Stimulated activated naive B cell treated with anti-CD40 and anti-IgM and Interleukin-4, amounts not matched to agents 10 μg/mL and 1 μg/mL and 100 μg/mL, for 72 hours (primary cell): Measurements from ENCODE around the gene OR5M8.

Source experiments
- ATAC-seq, 2 donors: fragments of 150-1000 bp; cut with Tn5 transposase; replicated peaks; 2 replicates each; pipeline ENCODE4 v1.10.0; 2021; ENCODE audit warnings: moderate library complexity in 1 of 2
- DNase-seq: peaks from one replicate; pipeline ENCODE4 v3.0.0; 2021
- H3K27ac Mint-ChIP-seq: one replicate; pipeline ENCODE4 v1.8.0; 2022; ENCODE audit warnings: mild to moderate bottlenecking, mixed read lengths
- H3K27me3 Mint-ChIP-seq, 2 donors: one replicate each; pipeline ENCODE4 v1.8.0; 2022; ENCODE audit warnings: mixed read lengths in 2 of 2
- H3K36me3 Mint-ChIP-seq, 2 donors: one replicate each; pipeline ENCODE4 v1.8.0; 2022; ENCODE audit warnings: mixed read lengths in 2 of 2, mild to moderate bottlenecking in 1 of 2
- H3K4me1 Mint-ChIP-seq, 2 donors: one replicate each; pipeline ENCODE4 v1.8.0; 2022; ENCODE audit warnings: mixed read lengths in 2 of 2, mild to moderate bottlenecking in 1 of 2
- H3K4me3 Mint-ChIP-seq, 2 donors: one replicate each; pipeline ENCODE4 v1.8.0; 2022; ENCODE audit warnings: mild to moderate bottlenecking in 2 of 2, mixed read lengths in 2 of 2, moderate library complexity in 1 of 2
- H3K9me3 Mint-ChIP-seq, 2 donors: one replicate each; pipeline ENCODE4 v1.8.0; 2022; ENCODE audit warnings: mixed read lengths in 2 of 2, mild to moderate bottlenecking in 1 of 2

Gene OR5M8

GRCh38 chr11:56491270-56491669 is at the start of gene OR5M8:
Gene OR5M8, minus strand, starts transcription at chr11:56491370. Its CDS starts 0 bp downstream, at chr11:56491370.
- Mint-ChIP-seq H3K4me1 (no peaks in the 10 kb centered on the region), H3K27me3 (no peaks in the 10 kb centered on the region), H3K36me3 (no peaks in the 10 kb centered on the region), H3K4me3 (no peak within 1 kb of the TSS), H3K27ac (no peak within 1 kb of the TSS), H3K9me3 (peaks cover 1 to 9% of the 10 kb centered on the region in 2 donors)
- no peak for DNase-seq
- ATAC-seq, result no peak

DNA sequence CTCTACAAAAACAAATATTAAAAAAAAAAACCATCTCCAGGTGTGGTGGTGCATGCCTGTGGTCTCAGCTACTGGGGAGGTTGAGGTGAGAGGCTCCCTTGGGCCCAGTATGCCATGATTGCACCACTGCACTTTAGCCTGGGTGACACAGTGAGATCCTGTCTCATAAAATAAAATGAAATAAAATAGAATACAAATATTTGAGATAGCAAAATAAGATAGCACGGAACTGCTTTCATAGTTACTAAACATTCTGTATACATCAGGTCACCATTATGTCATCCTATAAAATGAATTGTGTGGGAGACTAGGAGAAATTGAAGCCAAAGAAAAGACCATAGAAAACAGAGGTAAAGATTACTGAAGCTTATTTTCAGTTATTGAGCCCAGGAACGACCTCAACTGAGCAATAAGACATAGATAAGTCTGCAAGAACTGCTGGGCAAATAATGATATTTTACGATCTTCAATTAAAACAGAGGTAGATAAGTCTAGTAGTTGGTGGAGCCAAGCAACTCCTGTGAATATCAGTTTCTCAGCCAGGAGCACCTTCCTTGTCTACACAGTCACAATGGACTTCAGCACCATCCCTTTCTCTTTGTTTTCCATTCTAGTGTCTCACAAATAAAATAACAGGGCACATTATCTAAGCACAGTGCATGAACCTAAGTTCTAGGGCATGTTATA is 42.0 kb upstream of the OR5M8 start:
- H3K4me1 Mint-ChIP-seq, result no peaks in the 10 kb centered on the region
- no peak for ATAC-seq
- H3K4me3 Mint-ChIP-seq, result no peak overlapping the region
- H3K27ac Mint-ChIP-seq, result no peak overlapping the region
- peaks cover 2 to 4% of the 10 kb centered on the region in 2 donors for H3K9me3 Mint-ChIP-seq
- no peak for DNase-seq
- no peaks in the 10 kb centered on the region for H3K27me3 Mint-ChIP-seq
- no peaks in the 10 kb centered on the region for H3K36me3 Mint-ChIP-seq

DNA sequence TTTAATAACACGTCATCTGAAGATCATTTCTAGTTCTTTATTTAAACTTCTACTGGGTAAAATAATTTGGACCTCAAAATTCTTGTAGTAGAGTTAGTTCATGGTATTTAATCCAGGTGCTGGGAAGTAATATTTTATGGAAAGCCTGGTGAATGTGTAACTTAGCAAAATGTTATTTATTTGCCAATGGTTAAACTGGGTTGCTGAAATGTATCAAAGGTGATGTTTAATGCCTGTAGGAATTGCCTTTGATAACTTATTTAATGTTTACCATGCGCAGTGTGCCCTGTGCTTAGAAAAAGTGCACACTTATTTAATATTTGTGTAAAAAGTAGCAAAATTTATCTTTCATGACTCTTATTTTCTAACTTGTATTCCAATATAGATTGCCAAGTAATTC is 40.7 kb upstream of the OR5M8 start:
- H3K36me3 Mint-ChIP-seq, result no peaks in the 10 kb centered on the region
- DNase-seq, result no peak
- no peak overlapping the region for H3K27ac Mint-ChIP-seq
- H3K27me3 Mint-ChIP-seq, result no peaks in the 10 kb centered on the region
- no peaks in the 10 kb centered on the region for H3K4me1 Mint-ChIP-seq
- ATAC-seq, result no peak
- H3K4me3 Mint-ChIP-seq, result no peak overlapping the region
- peaks cover 2 to 4% of the 10 kb centered on the region in 2 donors for H3K9me3 Mint-ChIP-seq

- ATAC-seq (no peak), DNase-seq (no peak)
- Mint-ChIP-seq H3K27ac (no peak overlapping the region), H3K36me3 (no peaks in the 10 kb centered on the region), H3K4me3 (no peak overlapping the region), H3K4me1 (no peaks in the 10 kb centered on the region), H3K27me3 (no peaks in the 10 kb centered on the region), H3K9me3 (peaks cover 5 to 6% of the 10 kb centered on the region in 2 donors)
These were observed 30.8 kb upstream of the OR5M8 start for GRCh38 chr11:56522008-56522407.

- DNase-seq, result no peak
- ATAC-seq, result no peak
- Mint-ChIP-seq H3K27ac (no peak overlapping the region), H3K36me3 (no peaks in the 10 kb centered on the region), H3K4me1 (no peaks in the 10 kb centered on the region), H3K9me3 (peaks cover 11 to 12% of the 10 kb centered on the region in 2 donors), H3K4me3 (no peak overlapping the region), H3K27me3 (no peaks in the 10 kb centered on the region)
These were observed 22.1 kb upstream of the OR5M8 start for GRCh38 chr11:56513280-56513679.

- no peak for ATAC-seq
- H3K27me3 Mint-ChIP-seq, result no peaks in the 10 kb centered on the region
- no peaks in the 10 kb centered on the region for H3K4me1 Mint-ChIP-seq
- H3K4me3 Mint-ChIP-seq, result no peak overlapping the region
- no peak for DNase-seq
- H3K9me3 Mint-ChIP-seq, result peaks cover 5 to 11% of the 10 kb centered on the region in 2 donors
- H3K36me3 Mint-ChIP-seq, result no peaks in the 10 kb centered on the region
- no peak overlapping the region for H3K27ac Mint-ChIP-seq
These were observed 18.3 kb upstream of the OR5M8 start for GRCh38 chr11:56509439-56509838.

DNA sequence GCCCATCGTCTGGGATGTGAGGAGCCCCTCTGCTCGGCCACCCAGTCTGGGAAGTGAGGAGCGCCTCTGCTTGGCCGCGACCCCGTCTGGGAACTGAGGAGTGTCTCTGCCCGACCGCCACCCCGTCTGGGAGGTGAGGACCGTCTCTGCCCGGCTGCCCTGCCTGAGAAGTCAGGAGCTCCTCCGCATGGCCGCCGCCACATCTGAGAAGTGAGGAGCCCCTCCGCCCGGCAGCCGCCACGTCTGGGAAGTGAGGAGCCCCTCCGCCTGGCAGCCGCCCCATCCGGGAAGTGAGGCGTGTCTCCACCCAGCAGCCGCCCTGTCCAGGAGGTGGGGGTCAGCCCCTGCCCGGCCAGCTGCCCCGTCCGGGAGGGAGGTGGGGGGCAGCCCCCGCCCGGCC is 5.8 kb upstream of the OR5M8 start:
- H3K27me3 Mint-ChIP-seq, result no peaks in the 10 kb centered on the region
- no peaks in the 10 kb centered on the region for H3K4me1 Mint-ChIP-seq
- ATAC-seq (no peak), DNase-seq (no peak)
- no peaks in the 10 kb centered on the region for H3K36me3 Mint-ChIP-seq
- H3K27ac Mint-ChIP-seq, result no peak overlapping the region
- H3K9me3 Mint-ChIP-seq, result peaks cover 0 to 3% of the 10 kb centered on the region in 2 donors
- no peak overlapping the region for H3K4me3 Mint-ChIP-seq

DNA sequence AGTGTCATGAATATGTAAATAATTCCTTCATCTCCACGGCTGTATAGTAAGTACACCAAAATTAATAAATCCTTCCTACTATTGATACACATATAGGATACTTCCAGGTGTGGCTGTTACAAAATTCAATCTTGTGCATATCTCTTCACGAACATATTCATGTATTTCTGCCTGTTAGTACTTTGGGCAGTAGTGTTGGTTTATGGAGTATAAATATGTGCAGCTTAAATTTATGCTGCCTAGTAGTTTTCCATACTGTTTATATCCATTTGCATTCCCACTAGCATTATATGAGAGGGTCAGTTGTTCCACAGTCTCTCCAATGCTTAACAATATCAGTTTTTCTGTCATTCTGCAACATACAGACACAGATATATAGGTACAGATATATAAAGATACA is 3.9 kb upstream of the OR5M8 start:
- Mint-ChIP-seq H3K4me1 (no peaks in the 10 kb centered on the region), H3K9me3 (peaks cover 1 to 6% of the 10 kb centered on the region in 2 donors), H3K27ac (no peak overlapping the region), H3K27me3 (no peaks in the 10 kb centered on the region), H3K4me3 (no peak overlapping the region), H3K36me3 (no peaks in the 10 kb centered on the region)
- ATAC-seq (no peak), DNase-seq (no peak)

GRCh38 chr11:56486801-56487200 is 4.4 kb downstream of the OR5M8 start:
- no peaks in the 10 kb centered on the region for H3K4me1 Mint-ChIP-seq
- H3K36me3 Mint-ChIP-seq, result no peaks in the 10 kb centered on the region
- DNase-seq, result no peak
- no peak overlapping the region for H3K4me3 Mint-ChIP-seq
- peaks cover 1 to 9% of the 10 kb centered on the region in 2 donors for H3K9me3 Mint-ChIP-seq
- no peak overlapping the region for H3K27ac Mint-ChIP-seq
- no peak for ATAC-seq
- H3K27me3 Mint-ChIP-seq, result no peaks in the 10 kb centered on the region

DNA sequence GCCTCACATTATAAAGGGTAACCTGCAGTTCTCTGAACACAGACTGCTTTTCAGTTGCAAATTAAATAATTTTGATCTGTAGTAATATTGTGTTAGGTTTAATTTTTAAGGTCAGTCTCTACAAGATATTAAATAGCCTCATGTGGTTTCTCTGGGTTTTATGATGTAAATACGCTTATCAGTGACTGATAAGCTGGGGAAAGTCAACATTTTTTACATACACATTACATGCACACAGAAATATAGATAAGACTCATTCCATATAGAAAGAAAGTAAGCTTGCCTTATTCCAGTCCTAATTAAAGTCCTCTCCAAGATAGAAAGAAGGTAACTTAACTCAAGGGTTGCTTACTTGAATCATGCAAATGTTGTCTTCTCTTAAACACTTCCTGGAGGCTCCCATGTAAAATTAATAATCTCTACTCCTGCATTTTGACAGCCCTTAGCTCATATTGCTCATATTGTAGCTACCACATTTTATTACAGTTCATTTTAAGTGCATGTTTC is 16.4 kb downstream of the OR5M8 start:
- H3K36me3 Mint-ChIP-seq, result no peaks in the 10 kb centered on the region
- peaks cover 0 to 6% of the 10 kb centered on the region in 2 donors for H3K9me3 Mint-ChIP-seq
- H3K4me3 Mint-ChIP-seq, result no peak overlapping the region
- no peak overlapping the region for H3K27ac Mint-ChIP-seq
- no peaks in the 10 kb centered on the region for H3K4me1 Mint-ChIP-seq
- DNase-seq (no peak), ATAC-seq (no peak)
- H3K27me3 Mint-ChIP-seq, result no peaks in the 10 kb centered on the region

DNA sequence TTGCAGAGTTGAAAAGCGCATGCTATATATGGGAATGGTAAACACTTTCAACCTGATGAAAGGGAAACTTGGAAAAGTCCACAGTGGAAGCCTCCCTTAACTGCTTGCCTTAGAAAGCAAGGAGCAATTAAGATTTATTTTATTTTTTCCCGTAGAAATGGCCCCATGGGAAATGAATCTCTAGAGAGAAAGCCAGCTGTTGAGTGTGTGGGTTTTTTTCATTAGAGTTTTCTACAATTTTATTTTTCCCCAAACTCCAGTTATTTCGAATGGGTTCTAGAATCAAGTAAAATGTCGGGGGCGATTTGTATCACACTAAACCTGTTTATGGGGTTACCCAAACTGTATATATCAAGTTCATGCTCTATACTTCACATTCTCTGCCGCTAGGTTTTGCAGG is 17.9 kb downstream of the OR5M8 start, which contains the start of gene OR5M3:
Gene OR5M3, minus strand, starts transcription at position 101 of the 400 bp plus-strand sequence. CDS start 2,855 bp downstream, outside the sequence.
- no peak within 1 kb of the TSS for H3K27ac Mint-ChIP-seq
- H3K4me3 Mint-ChIP-seq, result no peak within 1 kb of the TSS
- H3K4me1 Mint-ChIP-seq, result no peaks in the 10 kb centered on the region
- ATAC-seq (no peak), DNase-seq (no peak)
- peaks cover 0 to 1% of the 10 kb centered on the region in 2 donors for H3K9me3 Mint-ChIP-seq
- no peaks in the 10 kb centered on the region for H3K27me3 Mint-ChIP-seq
- H3K36me3 Mint-ChIP-seq, result no peaks in the 10 kb centered on the region

DNA sequence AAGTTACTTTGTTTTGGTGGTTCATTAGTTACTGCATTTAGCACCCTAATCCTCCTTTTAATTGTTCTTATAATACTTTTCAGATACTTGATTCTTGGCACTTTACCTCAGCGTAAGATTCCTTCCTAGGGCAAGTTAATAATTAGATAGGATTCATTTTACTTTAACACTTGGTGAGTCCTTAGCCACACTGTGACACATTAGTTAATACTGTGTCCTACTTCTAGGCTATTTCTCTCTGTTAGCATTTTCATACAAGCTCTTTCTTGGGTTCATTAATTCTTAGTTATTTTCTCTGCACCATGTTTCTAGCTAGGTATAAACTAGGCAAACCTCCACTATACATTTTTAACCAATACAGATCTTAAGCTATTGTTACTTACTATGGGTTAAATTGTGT is 34.1 kb downstream of the OR5M8 start:
- no peak overlapping the region for H3K4me3 Mint-ChIP-seq
- H3K27me3 Mint-ChIP-seq, result no peaks in the 10 kb centered on the region
- peaks cover 4 to 6% of the 10 kb centered on the region in 2 donors for H3K9me3 Mint-ChIP-seq
- H3K36me3 Mint-ChIP-seq, result no peaks in the 10 kb centered on the region
- no peak overlapping the region for H3K27ac Mint-ChIP-seq
- no peaks in the 10 kb centered on the region for H3K4me1 Mint-ChIP-seq
- DNase-seq (no peak), ATAC-seq (no peak)

DNA sequence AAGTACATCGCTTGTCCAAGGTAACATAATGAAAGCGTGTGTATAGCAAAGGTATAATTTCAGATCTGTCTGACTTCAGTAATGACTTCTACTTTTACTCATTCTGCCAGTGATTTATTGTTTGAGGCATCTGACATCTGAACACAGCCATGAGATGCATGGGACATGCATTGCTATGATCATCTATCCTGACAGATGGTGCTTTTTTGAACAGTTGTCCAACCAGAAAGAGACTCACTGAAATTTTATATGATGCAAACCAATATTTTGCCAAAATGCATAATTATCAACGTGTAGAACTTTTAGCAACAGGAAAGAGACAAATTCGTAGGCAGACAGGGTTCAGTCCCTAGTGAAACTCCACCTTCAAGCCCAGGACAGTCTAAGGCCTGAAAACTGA is 37.6 kb downstream of the OR5M8 start:
- no peaks in the 10 kb centered on the region for H3K36me3 Mint-ChIP-seq
- no peak overlapping the region for H3K27ac Mint-ChIP-seq
- H3K9me3 Mint-ChIP-seq, result peaks cover 4 to 7% of the 10 kb centered on the region in 2 donors
- DNase-seq (no peak), ATAC-seq (no peak)
- no peaks in the 10 kb centered on the region for H3K27me3 Mint-ChIP-seq
- no peaks in the 10 kb centered on the region for H3K4me1 Mint-ChIP-seq
- H3K4me3 Mint-ChIP-seq, result no peak overlapping the region
